Left lung (tissue), 10 donors: Measurements from ENCODE around the gene GNB1L. TPM values are rescaled to one million over a fixed set of nuclear protein-coding genes. Genes with fewer than 3 reads are reported as not detected.
A peak's percentile ranks its signal among the peaks of the same experiment; 100 is the strongest.

Experiments used
- ATAC-seq: fragments of 200-7000 bp; cut with Tn5 transposase; one replicate; pipeline ENCODE4 v1.9.1; 2020; ENCODE audit warnings: moderate library complexity
- DNase-seq, 4 donors: peaks; one replicate each; pipeline ENCODE4 v3.0.0-alpha.2; 2013 to 2020
- H3K27ac ChIP-seq, 2 donors: fragments of 200-600 bp; sonication (generic) in 1 of 2; one replicate each; pipeline versions ENCODE4 v1.5.0 to v1.8.0; 2020 to 2021
- H3K27me3 ChIP-seq, 2 donors: fragments of 200-600 bp; sonication (generic) in 1 of 2; one replicate each; pipeline versions ENCODE4 v1.5.0 to v1.8.0; 2020 to 2021
- H3K36me3 ChIP-seq, 2 donors: fragments of 200-600 bp; sonication (generic) in 1 of 2; one replicate each; pipeline versions ENCODE4 v1.5.0 to v1.8.0; 2020 to 2021
- H3K4me1 ChIP-seq, 2 donors: fragments of 200-600 bp; one replicate each; pipeline ENCODE4 v1.8.0; 2021
- H3K4me3 ChIP-seq, 2 donors: fragments of 200-600 bp; sonication (generic) in 1 of 2; one replicate each; pipeline versions ENCODE4 v1.5.0 to v1.8.0; 2020 to 2021; ENCODE audit warnings: mild to moderate bottlenecking in 1 of 2
- H3K9me3 ChIP-seq, 2 donors: fragments of 200-600 bp; sonication (generic) in 1 of 2; one replicate each; pipeline versions ENCODE4 v1.5.0 to v1.8.0; 2020 to 2021
- intact Hi-C, 2 donors: fragments of 100-400 bp; cut with DNase I; formaldehyde crosslinking; loops; one replicate each; pipeline versions ENCODE4 v1.11.2 to v1.14.2; 2022
- polyA plus RNA-seq, 6 donors: library from polyadenylated mRNA; unstranded; fragments of 120-200 nt; gene quantifications; one replicate each; pipeline ENCODE4 v1.2.1, GENCODE V29; 2013; ENCODE audit not compliant: insufficient read length in 6 of 6
- total RNA-seq, 2 donors: library from RNA; stranded (reverse); fragmentation: NEBNext Ultra II Directional; extraction: Animal tissue kit (Norgen Biotek cat#: 25700); gene quantifications; one replicate each; pipeline ENCODE4 v1.2.1, GENCODE V29; 2021
- TF ChIP-seq, protein P1 (sequence below), 2 donors: fragments of 200-600 bp; sonication (generic) in 1 of 2; IDR thresholded peaks; one replicate each; pipeline versions ENCODE4 v1.5.0 to v1.8.0; 2021; ENCODE audit warnings: antibody characterized with exemption in 2 of 2
- donor health status: DM: no; HTN: yes; CAD: no.
- donor health status: DM: no; HTN: no; CAD: no.

Gene GNB1L
- total and polyA plus RNA-seq, 8 donors, result 4.3 to 7.9 (median 5.5) TPM

DNA sequence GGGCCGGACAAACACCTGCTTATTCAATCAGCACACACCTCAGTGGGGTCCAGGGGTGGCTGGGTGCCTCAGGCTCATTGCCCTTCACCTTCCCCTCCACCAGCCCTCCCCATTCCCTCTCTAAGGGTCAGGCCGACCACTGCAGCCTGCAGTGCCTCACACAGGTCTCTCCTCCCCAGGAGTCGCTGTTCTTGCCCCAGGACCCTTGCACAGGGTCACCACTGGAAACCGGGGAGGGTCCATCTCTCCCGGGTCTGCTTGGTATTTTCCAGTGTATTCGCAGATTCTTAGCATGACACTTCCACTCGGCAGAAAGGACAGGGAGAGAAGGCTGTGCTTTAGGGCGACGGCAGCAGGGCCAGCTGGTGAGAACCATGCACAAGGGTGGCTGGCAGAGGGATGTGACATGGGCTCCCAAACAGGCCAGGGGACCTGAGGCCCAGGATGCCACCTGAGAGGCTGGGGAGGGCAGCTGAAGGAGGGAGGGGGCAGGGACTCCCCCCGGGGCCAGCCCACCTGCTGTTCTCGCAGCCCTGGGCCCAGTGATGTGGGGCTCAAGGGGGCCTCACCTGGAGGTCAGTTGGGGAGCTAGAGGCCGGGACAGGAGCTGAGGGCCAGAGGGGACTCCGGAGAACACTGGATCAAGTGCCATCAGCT is 110.2 kb downstream of the GNB1L start:
- DNase-seq (no peak), ATAC-seq (no peak)
- Histone ChIP-seq H3K4me1 (no peaks in the 10 kb centered on the region), H3K4me3 (no peak overlapping the region), H3K27me3 (no peaks in the 10 kb centered on the region), H3K36me3 (no peaks in the 10 kb centered on the region), H3K9me3 (no peaks in the 10 kb centered on the region), H3K27ac (no peak overlapping the region)
- intact Hi-C loops, result no loop called here
- TF ChIP-seq, protein P1, sequence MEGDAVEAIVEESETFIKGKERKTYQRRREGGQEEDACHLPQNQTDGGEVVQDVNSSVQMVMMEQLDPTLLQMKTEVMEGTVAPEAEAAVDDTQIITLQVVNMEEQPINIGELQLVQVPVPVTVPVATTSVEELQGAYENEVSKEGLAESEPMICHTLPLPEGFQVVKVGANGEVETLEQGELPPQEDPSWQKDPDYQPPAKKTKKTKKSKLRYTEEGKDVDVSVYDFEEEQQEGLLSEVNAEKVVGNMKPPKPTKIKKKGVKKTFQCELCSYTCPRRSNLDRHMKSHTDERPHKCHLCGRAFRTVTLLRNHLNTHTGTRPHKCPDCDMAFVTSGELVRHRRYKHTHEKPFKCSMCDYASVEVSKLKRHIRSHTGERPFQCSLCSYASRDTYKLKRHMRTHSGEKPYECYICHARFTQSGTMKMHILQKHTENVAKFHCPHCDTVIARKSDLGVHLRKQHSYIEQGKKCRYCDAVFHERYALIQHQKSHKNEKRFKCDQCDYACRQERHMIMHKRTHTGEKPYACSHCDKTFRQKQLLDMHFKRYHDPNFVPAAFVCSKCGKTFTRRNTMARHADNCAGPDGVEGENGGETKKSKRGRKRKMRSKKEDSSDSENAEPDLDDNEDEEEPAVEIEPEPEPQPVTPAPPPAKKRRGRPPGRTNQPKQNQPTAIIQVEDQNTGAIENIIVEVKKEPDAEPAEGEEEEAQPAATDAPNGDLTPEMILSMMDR (IDR thresholded peaks at IDR 0.05), result no peak

DNA sequence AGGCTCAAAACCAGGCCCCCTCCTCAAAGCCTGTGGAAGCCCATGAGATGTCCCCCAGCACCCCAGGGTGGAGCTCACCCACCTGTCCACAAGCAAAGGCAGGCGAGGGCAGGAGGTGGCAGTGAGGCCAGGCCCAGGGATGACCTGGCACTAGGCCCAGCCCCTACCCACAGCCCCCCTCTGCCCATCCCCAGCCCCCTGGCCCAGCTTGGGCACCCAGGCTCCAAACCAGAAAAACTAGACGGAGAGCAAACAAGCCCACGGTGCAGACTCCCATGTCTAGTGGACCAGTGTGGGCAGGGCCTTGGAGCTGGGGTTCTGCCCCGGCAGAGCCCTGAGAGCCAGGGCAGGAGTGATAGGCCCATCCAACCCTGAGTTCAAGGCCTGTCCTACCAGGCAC is 111.0 kb downstream of the GNB1L start:
- H3K9me3 ChIP-seq, result no peaks in the 10 kb centered on the region
- no peak overlapping the region for H3K4me3 ChIP-seq
- peaks cover 0 to 4% of the 10 kb centered on the region in 2 donors for H3K27me3 ChIP-seq
- no peak overlapping the region for H3K27ac ChIP-seq
- H3K4me1 ChIP-seq, result no peaks in the 10 kb centered on the region
- no peak for ATAC-seq
- H3K36me3 ChIP-seq, result no peaks in the 10 kb centered on the region
- intact Hi-C loops, result no loop called here
- peak in 1 of 4 donors; percentile 64 for DNase-seq
- TF ChIP-seq, protein P1 (IDR thresholded peaks at IDR 0.05), result no peak

DNA sequence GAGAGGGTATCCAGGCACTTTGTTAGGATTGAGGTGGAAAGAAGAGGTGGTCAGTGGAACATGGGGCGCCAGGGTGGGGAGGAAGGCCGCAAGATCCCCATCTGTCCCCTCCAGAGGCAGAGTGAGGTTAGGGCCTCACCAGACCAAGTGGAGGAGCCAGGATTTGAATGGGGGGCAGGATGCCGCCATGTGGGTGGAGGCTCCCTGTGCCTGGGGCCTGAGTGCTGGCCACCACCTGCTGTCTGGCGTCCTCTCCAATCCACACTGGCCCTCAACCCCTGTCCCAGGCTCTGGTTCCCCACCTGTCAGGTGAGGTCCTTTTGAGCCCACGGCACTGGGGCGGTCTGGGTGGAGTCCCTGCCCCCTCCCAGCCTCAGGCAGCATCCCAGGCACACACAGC is 111.6 kb downstream of the GNB1L start:
- no peak for ATAC-seq
- Histone ChIP-seq H3K4me1 (no peaks in the 10 kb centered on the region), H3K27me3 (peaks cover 0 to 4% of the 10 kb centered on the region in 2 donors), H3K36me3 (no peaks in the 10 kb centered on the region), H3K4me3 (no peak overlapping the region), H3K27ac (no peak overlapping the region), H3K9me3 (no peaks in the 10 kb centered on the region)
- TF ChIP-seq, protein P1 (IDR thresholded peaks at IDR 0.05), result no peak
- no peak for DNase-seq
- intact Hi-C loops, result no loop called here

DNA sequence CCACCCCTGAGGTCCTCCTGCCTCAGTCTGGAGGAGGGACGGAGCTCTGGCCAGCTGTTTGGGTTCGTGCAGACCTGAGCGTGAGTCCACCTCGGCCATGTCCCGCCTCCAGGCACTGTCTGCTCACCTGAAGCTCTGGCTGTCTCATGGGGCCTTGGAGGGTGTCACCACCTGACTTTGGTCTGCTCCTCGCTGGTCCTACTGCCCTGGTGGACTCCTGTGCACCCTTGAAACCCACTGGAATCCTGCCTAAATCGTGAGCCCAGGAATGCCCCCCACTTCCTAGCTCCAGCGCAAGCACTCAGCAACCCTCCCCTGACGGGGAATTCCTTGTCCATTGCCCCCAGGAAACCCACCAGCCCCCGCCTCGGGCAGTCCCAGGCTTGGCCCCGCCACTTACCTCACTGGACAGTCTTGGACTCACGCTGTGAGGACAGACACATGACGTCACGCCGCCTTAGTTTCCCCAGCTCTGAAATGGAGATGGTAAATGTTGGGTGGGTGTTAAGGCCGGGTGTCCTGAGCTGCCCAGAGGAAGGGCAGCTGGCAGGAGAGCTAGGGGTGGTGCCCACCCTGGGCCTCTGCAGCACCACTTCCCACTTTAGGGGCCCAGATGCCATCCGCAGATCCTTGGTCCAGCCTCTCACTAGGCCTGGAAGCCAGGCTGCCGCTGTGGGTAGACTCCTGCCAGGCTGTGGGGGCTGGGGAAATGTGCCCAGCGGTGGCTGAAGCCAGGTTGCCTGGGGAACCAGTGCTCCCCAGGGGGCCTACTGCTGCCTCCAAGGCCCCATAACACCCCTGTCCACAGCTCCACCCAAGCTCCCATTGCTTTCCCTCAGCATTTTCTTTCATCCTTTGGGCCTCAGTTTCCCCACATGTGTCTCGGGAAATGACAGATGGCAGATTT is 112.3 kb downstream of the GNB1L start:
- no peak for DNase-seq
- Histone ChIP-seq H3K4me3 (no peak overlapping the region), H3K27ac (no peak overlapping the region), H3K36me3 (no peaks in the 10 kb centered on the region), H3K27me3 (peaks cover 0 to 4% of the 10 kb centered on the region in 2 donors), H3K4me1 (no peaks in the 10 kb centered on the region), H3K9me3 (no peaks in the 10 kb centered on the region)
- TF ChIP-seq, protein P1 (IDR thresholded peaks at IDR 0.05), result no peak
- intact Hi-C loops, result no loop called here
- ATAC-seq, result no peak

DNA sequence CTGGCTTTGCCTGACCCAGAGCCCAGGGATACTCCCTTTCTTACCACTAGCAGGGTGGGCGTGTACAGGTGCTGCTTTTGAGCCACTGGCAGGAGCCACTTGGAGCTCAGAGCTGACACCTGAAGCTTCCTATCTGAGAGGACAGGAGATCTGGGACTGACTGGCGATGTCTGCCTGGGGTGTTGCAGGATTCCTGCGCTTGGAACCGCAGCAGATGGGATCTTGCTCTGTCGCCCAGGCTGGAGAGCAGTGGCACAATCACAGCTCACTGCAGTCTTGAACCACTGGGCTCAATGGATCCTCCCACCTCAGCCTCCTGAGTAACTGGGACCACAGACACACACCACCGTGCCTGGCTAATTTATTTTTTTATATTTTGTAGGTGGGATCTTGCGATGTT is 113.6 kb downstream of the GNB1L start:
- no peaks in the 10 kb centered on the region for H3K4me1 ChIP-seq
- TF ChIP-seq, protein P1 (IDR thresholded peaks at IDR 0.05), result no peak
- no peaks in the 10 kb centered on the region for H3K36me3 ChIP-seq
- ATAC-seq (no peak), DNase-seq (no peak)
- no peak overlapping the region for H3K4me3 ChIP-seq
- no peak overlapping the region for H3K27ac ChIP-seq
- no peaks in the 10 kb centered on the region for H3K9me3 ChIP-seq
- peaks cover 0 to 11% of the 10 kb centered on the region in 2 donors for H3K27me3 ChIP-seq
- intact Hi-C loops, result no loop called here
